ENCODE measurements around the gene AFF1.
A peak's percentile ranks its signal among the peaks of the same experiment; 100 is the strongest.
"Not testable (repeated sequence)": the region's sequence is repeated elsewhere in the genome, so short reads cannot be mapped to it uniquely, and the experiment has no call there.

AFF1 gene

GRCh38 chr4:86994686-86995085 lies 59.9 kb downstream of the AFF1 start:
- no peak overlapping the region for H3K4me3 ChIP-seq (ENCODE audit: low read depth, low read length)
- no peak for DNase-seq (ENCODE audit: low read depth)
- TF ChIP-seq CTCF (conservative IDR thresholded peaks at IDR 0.05; ENCODE audit: low read depth, low read length) = no peak

GRCh38 chr4:86996510-86996909 lies 61.7 kb downstream of the AFF1 start:
- DNase-seq (ENCODE audit: low read depth); H3K4me3 ChIP-seq (ENCODE audit: low read depth, low read length): not testable (repeated sequence)

DNA sequence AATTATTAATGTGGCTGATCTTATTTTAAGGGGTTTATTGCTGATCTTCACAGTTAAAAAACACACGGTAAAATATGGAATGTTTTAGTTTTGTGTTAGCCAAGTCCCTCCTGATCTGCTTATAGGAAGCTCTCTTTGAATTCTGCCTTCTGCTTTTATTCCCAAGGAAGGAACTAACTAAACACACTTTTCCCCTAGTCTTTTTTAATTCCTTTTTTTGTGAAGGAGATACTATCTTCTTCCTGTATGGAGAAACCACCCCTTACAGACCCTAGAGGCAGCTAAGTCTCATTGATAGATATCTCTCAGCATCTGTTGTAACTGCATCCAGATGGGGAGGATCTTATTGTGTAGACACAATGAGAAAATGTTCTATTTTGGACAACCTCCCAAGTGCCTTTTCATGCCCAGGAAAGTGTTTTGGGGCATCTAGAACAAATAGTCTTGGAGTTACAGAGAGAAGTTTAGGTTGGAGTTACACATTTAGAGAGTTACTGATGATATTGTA lies 64.4 kb downstream of the AFF1 start:
- no peak overlapping the region for H3K4me3 ChIP-seq (ENCODE audit: low read depth, low read length)
- DNase-seq (ENCODE audit: low read depth) = no peak
- TF ChIP-seq CTCF (conservative IDR thresholded peaks at IDR 0.05; ENCODE audit: low read depth, low read length) = no peak

- no peak for DNase-seq (ENCODE audit: low read depth)
- no peak for TF ChIP-seq CTCF (conservative IDR thresholded peaks at IDR 0.05; ENCODE audit: low read depth, low read length)
- no peak overlapping the region for H3K4me3 ChIP-seq (ENCODE audit: low read depth, low read length)
Measured at GRCh38 chr4:87002682-87003043, 67.9 kb downstream of the AFF1 start.

DNA sequence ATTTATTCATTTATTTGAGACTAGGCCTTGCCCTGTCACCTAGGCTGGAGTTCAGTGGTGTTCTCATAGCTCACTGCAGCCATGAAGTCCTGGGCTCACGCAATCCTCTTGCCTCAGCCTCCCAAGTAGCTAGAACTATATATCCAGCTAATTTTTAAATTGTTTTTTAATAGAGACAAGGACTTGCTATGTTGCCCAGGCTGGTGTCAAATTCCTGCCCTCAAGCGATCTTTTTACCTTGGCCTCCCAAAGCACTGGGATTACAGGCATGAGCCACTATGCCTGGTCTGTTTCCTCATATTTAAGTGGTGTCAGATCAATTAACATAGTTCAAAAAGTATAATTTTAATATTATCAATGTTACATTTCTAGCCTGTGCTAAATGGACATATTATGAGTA lies 68.5 kb downstream of the AFF1 start:
- no peak for DNase-seq (ENCODE audit: low read depth)
- no peak overlapping the region for H3K4me3 ChIP-seq (ENCODE audit: low read depth, low read length)
- TF ChIP-seq CTCF (conservative IDR thresholded peaks at IDR 0.05; ENCODE audit: low read depth, low read length) = no peak

DNA sequence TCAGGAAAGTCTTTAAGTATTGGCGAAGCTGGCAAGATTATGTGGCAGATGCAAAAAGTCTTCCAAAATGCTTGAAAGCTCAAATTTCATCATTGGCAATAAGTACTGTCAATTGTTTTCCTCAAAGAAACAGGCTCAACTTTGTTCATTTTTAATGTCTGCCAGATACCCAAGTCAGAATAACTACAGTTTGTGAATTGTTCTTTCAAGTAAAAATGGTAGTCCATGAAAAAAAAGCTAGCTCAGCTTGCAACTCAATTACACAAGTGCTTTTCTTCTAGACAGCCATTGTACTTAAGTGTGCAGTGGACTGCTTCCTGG lies 70.5 kb downstream of the AFF1 start:
- no peak overlapping the region for H3K4me3 ChIP-seq (ENCODE audit: low read depth, low read length)
- no peak for TF ChIP-seq CTCF (conservative IDR thresholded peaks at IDR 0.05; ENCODE audit: low read depth, low read length)
- no peak for DNase-seq (ENCODE audit: low read depth)

DNA sequence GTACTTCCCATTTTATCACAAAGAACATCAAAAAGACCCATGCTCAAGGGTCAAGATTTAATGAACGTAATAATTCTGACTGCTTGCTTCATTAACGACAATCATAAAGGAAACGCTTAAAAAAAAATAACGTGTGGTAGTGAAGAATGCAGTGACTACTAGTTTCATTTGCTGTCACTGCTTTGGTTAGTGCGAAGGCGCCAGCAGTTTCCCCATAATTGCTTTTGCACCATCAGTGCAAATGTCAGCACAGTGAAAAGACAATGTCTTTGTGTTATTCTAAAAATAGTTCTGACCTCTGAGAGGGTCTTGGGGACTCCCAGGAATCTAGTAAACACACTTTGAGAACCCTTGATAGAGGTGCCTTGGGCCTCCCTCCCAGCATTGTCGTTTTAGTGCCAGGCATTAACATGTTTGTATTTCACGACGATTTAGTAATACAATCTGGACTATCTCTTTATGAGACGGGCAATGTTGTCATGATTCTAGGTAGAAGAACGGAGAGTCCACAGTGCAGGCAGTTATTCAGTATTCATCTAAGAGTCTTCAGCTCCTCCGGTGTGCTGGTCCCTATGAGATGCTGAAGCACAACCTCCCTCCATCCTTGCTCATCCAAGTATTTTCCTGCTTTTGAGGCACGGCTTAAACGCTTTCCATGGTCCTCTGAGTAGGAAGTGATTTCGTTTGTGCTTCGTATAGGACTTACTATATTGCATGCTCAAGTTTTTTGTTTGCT lies 71.0 kb downstream of the AFF1 start:
- DNase-seq (ENCODE audit: low read depth) = no peak
- no peak for TF ChIP-seq CTCF (conservative IDR thresholded peaks at IDR 0.05; ENCODE audit: low read depth, low read length)
- peak overlapping the region; percentile 86 for H3K4me3 ChIP-seq (ENCODE audit: low read depth, low read length)
